ENCODE results near the gene FRMPD4. TPM values are rescaled to one million over a fixed set of nuclear protein-coding genes. Genes with fewer than 3 reads are reported as not detected.

FRMPD4 gene
- total RNA-seq, 2 experiments from 2014 or later, result not detected

- intact Hi-C loops (cut with micrococcal nuclease), result no loop called here
- H3K4me3 Mint-ChIP-seq, result no peak overlapping the region
- no peaks in the 10 kb centered on the region for H3K9me3 Mint-ChIP-seq
- H3K27me3 Mint-ChIP-seq (ENCODE audit: low read depth), result no peaks in the 10 kb centered on the region
- no peak for DNase-seq
- CTCF ChIA-PET, result interaction anchor here (0.6 kb wide), 1 partner anchor 79 kb away, joined by 7 read pairs; no protein-coding TSS in a partner anchor
- H3K4me1 Mint-ChIP-seq (ENCODE audit: low read depth), result no peaks in the 10 kb centered on the region
- H3K36me3 Mint-ChIP-seq (ENCODE audit: low read depth), result no peaks in the 10 kb centered on the region
- no peak overlapping the region for H3K27ac Mint-ChIP-seq
Observed at GRCh38 chrX:12263211-12263610, 124.9 kb downstream of the FRMPD4 start.

DNA sequence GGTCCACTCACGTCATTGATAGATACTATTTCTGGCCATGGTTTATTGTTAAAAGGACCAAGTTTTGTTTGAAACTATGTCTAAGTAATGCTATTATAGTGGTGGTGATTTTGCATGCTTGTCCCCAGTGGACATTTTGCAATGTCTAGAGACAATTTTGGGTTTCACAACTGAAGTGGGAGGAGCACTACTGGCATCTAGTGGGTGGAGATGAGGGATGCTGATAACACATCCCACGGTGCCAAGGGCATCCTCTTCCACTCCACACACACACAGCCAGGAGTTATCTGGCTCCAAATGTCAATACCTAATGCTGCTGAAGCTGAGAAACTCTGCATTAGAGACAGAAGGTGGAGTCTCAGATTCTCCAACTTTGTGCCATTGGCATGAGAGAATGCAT, 131.2 kb downstream of the FRMPD4 start:
- CTCF ChIA-PET, result no interaction called here
- Mint-ChIP-seq H3K27me3 (ENCODE audit: low read depth) (no peaks in the 10 kb centered on the region), H3K36me3 (ENCODE audit: low read depth) (no peaks in the 10 kb centered on the region), H3K4me1 (ENCODE audit: low read depth) (no peaks in the 10 kb centered on the region), H3K9me3 (no peaks in the 10 kb centered on the region), H3K27ac (no peak overlapping the region), H3K4me3 (no peak overlapping the region)
- intact Hi-C loops (cut with micrococcal nuclease), result no loop called here
- DNase-seq, result no peak

- no peak overlapping the region for H3K4me3 Mint-ChIP-seq
Observed at GRCh38 chrX:12278151-12278550, 139.9 kb downstream of the FRMPD4 start.

GRCh38 chrX:12282991-12283390, 144.7 kb downstream of the FRMPD4 start:
- Mint-ChIP-seq H3K4me1 (ENCODE audit: low read depth) (no peaks in the 10 kb centered on the region), H3K27me3 (ENCODE audit: low read depth) (no peaks in the 10 kb centered on the region), H3K36me3 (ENCODE audit: low read depth) (no peaks in the 10 kb centered on the region), H3K27ac (no peak overlapping the region), H3K4me3 (no peak overlapping the region), H3K9me3 (no peaks in the 10 kb centered on the region)
- no peak for DNase-seq
- CTCF ChIA-PET, result no interaction called here
- intact Hi-C loops (cut with micrococcal nuclease), result no loop called here

More at GRCh38 chrX:12278151-12278550, 139.9 kb downstream of the FRMPD4 start:
- CTCF ChIA-PET, result no interaction called here
- no peak for DNase-seq
- Mint-ChIP-seq H3K27ac (no peak overlapping the region), H3K27me3 (ENCODE audit: low read depth) (no peaks in the 10 kb centered on the region), H3K9me3 (no peaks in the 10 kb centered on the region), H3K36me3 (ENCODE audit: low read depth) (no peaks in the 10 kb centered on the region), H3K4me1 (ENCODE audit: low read depth) (no peaks in the 10 kb centered on the region)
- intact Hi-C loops (cut with micrococcal nuclease), result no loop called here

DNA sequence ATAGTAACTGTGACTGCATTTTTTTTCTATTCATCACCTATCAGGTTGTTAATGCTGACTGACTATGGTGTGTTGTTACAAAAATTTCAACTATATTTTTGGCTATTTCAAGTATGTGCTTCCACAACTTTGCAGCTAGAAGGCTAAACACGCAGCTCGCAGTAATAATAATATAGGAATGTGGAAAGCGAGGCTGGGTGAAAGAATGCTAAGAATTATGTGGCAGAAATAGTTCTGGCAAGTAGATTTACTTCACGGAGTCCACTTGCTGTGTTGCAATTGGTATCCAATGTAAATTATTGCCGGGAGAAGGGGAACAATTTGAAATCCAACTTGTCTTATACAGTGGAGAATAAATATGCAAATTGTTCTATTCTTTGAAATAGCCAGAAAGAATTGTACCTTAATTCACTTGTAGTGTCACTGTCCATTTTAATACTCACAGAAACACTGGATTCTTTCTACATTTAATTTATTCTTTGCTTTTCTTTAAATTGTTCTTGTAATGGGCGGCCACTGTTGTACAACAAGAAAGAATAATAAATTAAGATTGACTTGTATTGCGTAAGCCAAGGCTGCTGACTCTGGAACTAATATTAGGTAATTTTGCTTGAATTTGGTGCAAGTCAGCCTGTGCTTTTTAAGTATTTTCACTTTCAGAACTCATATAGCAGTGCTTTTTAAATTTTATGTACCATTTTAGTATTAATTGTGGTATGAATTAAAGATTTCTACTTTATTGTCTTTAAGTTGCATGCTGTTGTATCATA, 154.9 kb downstream of the FRMPD4 start:
- Mint-ChIP-seq H3K9me3 (no peaks in the 10 kb centered on the region), H3K36me3 (ENCODE audit: low read depth) (no peaks in the 10 kb centered on the region), H3K27me3 (ENCODE audit: low read depth) (no peaks in the 10 kb centered on the region), H3K4me3 (no peak overlapping the region), H3K4me1 (ENCODE audit: low read depth) (no peaks in the 10 kb centered on the region), H3K27ac (no peak overlapping the region)
- no peak for DNase-seq
- intact Hi-C loops (cut with micrococcal nuclease), result no loop called here
- CTCF ChIA-PET, result no interaction called here

DNA sequence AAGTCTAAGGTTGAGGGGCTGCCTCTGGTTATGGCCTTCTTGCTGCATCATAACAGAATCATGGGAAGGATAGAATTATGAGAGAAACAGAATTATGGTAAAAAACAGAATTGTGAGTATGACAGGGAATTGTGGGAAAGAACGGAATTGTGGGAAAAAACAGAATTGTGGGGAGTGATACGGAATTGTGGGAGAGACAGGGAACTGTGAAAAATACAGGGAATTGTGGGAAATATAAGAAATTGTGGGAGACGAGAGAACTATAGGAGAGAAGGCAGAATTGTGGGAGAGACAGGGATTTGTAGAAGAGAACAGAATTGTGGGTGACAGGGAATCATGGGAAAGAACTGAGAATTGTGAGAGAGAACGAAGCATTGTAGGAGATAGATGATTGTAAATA, 159.1 kb downstream of the FRMPD4 start:
- Mint-ChIP-seq H3K36me3 (ENCODE audit: low read depth) (no peaks in the 10 kb centered on the region), H3K9me3 (no peaks in the 10 kb centered on the region), H3K4me1 (ENCODE audit: low read depth) (no peaks in the 10 kb centered on the region), H3K4me3 (no peak overlapping the region), H3K27ac (no peak overlapping the region), H3K27me3 (ENCODE audit: low read depth) (peaks cover 3% of the 10 kb centered on the region)
- CTCF ChIA-PET, result no interaction called here
- no peak for DNase-seq
- intact Hi-C loops (cut with micrococcal nuclease), result no loop called here

- Mint-ChIP-seq H3K4me1 (ENCODE audit: low read depth) (no peaks in the 10 kb centered on the region), H3K27ac (no peak overlapping the region), H3K9me3 (no peaks in the 10 kb centered on the region), H3K4me3 (no peak overlapping the region), H3K27me3 (ENCODE audit: low read depth) (peaks cover 3% of the 10 kb centered on the region), H3K36me3 (ENCODE audit: low read depth) (no peaks in the 10 kb centered on the region)
- intact Hi-C loops (cut with micrococcal nuclease), result no loop called here
- no peak for DNase-seq
- CTCF ChIA-PET, result no interaction called here
Observed at GRCh38 chrX:12301288-12301687, 163.0 kb downstream of the FRMPD4 start.

- peaks cover 3% of the 10 kb centered on the region for H3K27me3 Mint-ChIP-seq (ENCODE audit: low read depth)
- no peak for DNase-seq
- H3K4me1 Mint-ChIP-seq (ENCODE audit: low read depth), result no peaks in the 10 kb centered on the region
- no peak overlapping the region for H3K4me3 Mint-ChIP-seq
- no peaks in the 10 kb centered on the region for H3K36me3 Mint-ChIP-seq (ENCODE audit: low read depth)
- H3K9me3 Mint-ChIP-seq, result no peaks in the 10 kb centered on the region
- CTCF ChIA-PET, result no interaction called here
- H3K27ac Mint-ChIP-seq, result no peak overlapping the region
- intact Hi-C loops (cut with micrococcal nuclease), result no loop called here
Observed at GRCh38 chrX:12304261-12304660, 166.0 kb downstream of the FRMPD4 start.

DNA sequence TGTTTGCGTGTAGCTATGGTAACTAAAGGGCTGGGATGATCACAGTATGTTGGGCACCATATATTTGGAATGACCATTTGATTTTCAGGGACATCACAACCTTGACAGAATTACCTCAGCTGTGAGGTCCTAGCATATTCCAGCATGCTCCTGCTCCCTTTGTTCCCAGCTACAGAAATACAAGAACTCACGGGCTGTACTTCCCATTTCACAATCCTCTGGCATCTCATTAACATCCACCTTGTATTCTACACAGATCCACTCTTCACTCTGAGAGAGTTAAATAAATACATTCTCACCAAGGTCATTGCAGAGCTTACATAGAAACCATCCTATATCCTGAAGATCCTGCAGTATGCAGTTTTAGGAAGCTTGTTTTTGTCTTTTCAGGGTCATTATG, 169.7 kb downstream of the FRMPD4 start:
- no peaks in the 10 kb centered on the region for H3K4me1 Mint-ChIP-seq (ENCODE audit: low read depth)
- CTCF ChIA-PET, result no interaction called here
- no peak for DNase-seq

GRCh38 chrX:12308420-12308819, 170.1 kb downstream of the FRMPD4 start:
- intact Hi-C loops (cut with micrococcal nuclease), result no loop called here
- Mint-ChIP-seq H3K27ac (no peak overlapping the region), H3K9me3 (no peaks in the 10 kb centered on the region), H3K27me3 (ENCODE audit: low read depth) (peaks cover 2% of the 10 kb centered on the region), H3K4me1 (ENCODE audit: low read depth) (no peaks in the 10 kb centered on the region), H3K36me3 (ENCODE audit: low read depth) (no peaks in the 10 kb centered on the region), H3K4me3 (no peak overlapping the region)
- CTCF ChIA-PET, result no interaction called here
- DNase-seq, result no peak

More for the DNA sequence above, 169.7 kb downstream of the FRMPD4 start:
- no peak overlapping the region for H3K4me3 Mint-ChIP-seq
- H3K9me3 Mint-ChIP-seq, result no peaks in the 10 kb centered on the region
- H3K27me3 Mint-ChIP-seq (ENCODE audit: low read depth), result peaks cover under 1% of the 10 kb centered on the region
- no peak overlapping the region for H3K27ac Mint-ChIP-seq
- intact Hi-C loops (cut with micrococcal nuclease), result no loop called here
- no peaks in the 10 kb centered on the region for H3K36me3 Mint-ChIP-seq (ENCODE audit: low read depth)

DNA sequence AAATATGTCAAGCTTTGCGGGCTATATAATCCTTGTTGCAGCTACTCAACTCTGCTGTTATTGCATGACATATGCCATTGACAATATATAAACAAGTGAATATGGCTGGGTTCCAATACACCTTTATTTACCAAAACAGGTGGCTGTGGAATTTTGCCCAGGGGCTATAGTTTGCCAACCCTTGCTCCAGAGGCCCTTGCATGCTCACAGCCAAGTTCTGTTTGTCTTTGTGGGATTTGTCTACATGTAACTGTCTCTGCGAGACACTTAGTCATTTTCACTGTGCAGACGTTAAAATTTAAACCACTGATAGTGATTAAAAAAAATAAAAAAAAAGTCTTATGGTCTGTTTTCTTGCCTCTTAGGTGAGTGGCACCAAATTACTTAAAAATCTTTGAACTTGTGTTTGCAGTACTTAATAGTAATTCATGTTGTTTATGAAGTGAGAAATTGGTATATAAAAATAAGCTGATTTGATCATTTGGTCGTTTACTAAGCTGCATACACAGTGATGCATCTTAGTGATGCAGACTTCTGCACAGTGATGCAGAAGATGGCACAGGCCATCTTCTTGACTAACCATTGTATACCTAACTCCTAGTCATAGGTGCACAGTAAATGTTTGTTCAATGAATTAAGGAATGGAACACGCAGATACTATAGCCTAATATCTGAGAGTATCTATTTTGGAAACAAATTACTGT, 170.9 kb downstream of the FRMPD4 start:
- no peak overlapping the region for H3K4me3 Mint-ChIP-seq
- DNase-seq, result no peak
- H3K9me3 Mint-ChIP-seq, result no peaks in the 10 kb centered on the region
- no peaks in the 10 kb centered on the region for H3K36me3 Mint-ChIP-seq (ENCODE audit: low read depth)
- intact Hi-C loops (cut with micrococcal nuclease), result no loop called here
- no peaks in the 10 kb centered on the region for H3K4me1 Mint-ChIP-seq (ENCODE audit: low read depth)
- peaks cover 2% of the 10 kb centered on the region for H3K27me3 Mint-ChIP-seq (ENCODE audit: low read depth)
- CTCF ChIA-PET, result no interaction called here
- no peak overlapping the region for H3K27ac Mint-ChIP-seq

GRCh38 chrX:12309744-12310076, 171.4 kb downstream of the FRMPD4 start:
- no peak for DNase-seq
- Mint-ChIP-seq H3K27me3 (ENCODE audit: low read depth) (peaks cover 2% of the 10 kb centered on the region), H3K36me3 (ENCODE audit: low read depth) (no peaks in the 10 kb centered on the region), H3K4me1 (ENCODE audit: low read depth) (no peaks in the 10 kb centered on the region), H3K4me3 (no peak overlapping the region), H3K9me3 (no peaks in the 10 kb centered on the region), H3K27ac (no peak overlapping the region)
- intact Hi-C loops (cut with micrococcal nuclease), result no loop called here
- CTCF ChIA-PET, result no interaction called here

DNA sequence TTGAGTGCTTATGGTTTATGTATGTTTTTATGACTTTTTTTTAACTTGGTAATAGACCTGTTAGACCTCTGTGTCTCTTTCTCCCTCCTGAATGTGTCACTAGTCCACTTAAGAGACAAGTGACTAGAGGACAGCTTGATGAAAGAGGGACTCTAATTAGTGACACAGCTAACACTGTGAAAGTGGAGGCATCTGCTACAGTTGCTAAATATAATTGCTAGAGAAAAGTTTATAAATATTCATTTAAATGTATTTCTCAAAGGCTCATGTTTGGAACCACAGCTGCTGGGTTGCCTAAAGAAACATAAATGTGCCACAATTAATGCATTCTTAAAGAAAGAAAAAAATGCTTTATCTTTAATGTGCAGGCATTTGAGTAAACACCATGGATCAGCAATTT, 176.4 kb downstream of the FRMPD4 start:
- H3K27ac Mint-ChIP-seq, result no peak overlapping the region
- H3K4me1 Mint-ChIP-seq (ENCODE audit: low read depth), result no peaks in the 10 kb centered on the region
- no peaks in the 10 kb centered on the region for H3K36me3 Mint-ChIP-seq (ENCODE audit: low read depth)
- H3K4me3 Mint-ChIP-seq, result no peak overlapping the region
- H3K9me3 Mint-ChIP-seq, result no peaks in the 10 kb centered on the region
- DNase-seq, result no peak
- H3K27me3 Mint-ChIP-seq (ENCODE audit: low read depth), result peaks cover 2% of the 10 kb centered on the region
- intact Hi-C loops (cut with micrococcal nuclease), result no loop called here
- CTCF ChIA-PET, result no interaction called here
